HG02642 (cell line): Measurements from ENCODE around the gene NCKAP5L.

ENCODE experiments used
- ATAC-seq: cut with Tn5 transposase; IDR thresholded peaks from one replicate; pipeline ENCODE4 v1.9.1; 2021; ENCODE audit warnings: mild to moderate bottlenecking; ENCODE audit not compliant: unreplicated experiment, poor library complexity

NCKAP5L gene

DNA sequence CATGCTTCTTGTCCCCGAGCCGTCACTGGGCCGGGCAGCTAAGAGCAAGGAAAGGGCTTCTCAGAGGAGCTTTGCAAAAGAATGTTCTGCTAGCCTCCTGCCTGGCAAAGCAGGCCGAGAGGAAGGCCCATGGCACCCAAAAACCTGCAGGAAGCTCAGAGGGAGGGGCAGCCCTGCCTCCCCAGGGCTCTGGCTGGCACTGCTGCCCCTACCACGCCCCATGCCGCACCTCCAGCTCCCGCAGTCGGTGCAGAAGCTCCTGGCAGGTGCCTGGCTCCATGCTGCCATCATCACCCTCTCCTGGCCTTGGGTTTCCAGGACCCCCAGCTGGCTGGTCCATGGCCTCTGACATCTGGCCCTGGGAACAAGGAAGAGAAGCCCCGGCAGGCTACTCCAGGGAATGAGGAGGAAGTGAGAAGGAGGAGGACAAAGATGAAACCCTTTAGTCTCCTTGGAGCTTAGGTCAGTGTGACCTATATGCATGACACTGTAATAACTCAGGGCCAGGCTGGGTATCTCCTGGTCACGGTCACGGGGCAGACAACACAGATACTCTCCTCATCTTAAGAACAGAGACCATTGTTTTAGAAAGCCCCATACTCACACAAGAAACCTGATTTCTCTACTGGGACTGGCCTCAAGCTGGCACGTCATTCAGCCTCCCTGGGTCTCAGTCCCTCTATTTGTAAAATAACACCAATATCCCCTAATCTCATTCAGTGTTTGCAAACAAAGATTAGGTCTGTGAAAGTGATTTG lies 24.3 kb downstream of the NCKAP5L start:
- ATAC-seq, result no peak

DNA sequence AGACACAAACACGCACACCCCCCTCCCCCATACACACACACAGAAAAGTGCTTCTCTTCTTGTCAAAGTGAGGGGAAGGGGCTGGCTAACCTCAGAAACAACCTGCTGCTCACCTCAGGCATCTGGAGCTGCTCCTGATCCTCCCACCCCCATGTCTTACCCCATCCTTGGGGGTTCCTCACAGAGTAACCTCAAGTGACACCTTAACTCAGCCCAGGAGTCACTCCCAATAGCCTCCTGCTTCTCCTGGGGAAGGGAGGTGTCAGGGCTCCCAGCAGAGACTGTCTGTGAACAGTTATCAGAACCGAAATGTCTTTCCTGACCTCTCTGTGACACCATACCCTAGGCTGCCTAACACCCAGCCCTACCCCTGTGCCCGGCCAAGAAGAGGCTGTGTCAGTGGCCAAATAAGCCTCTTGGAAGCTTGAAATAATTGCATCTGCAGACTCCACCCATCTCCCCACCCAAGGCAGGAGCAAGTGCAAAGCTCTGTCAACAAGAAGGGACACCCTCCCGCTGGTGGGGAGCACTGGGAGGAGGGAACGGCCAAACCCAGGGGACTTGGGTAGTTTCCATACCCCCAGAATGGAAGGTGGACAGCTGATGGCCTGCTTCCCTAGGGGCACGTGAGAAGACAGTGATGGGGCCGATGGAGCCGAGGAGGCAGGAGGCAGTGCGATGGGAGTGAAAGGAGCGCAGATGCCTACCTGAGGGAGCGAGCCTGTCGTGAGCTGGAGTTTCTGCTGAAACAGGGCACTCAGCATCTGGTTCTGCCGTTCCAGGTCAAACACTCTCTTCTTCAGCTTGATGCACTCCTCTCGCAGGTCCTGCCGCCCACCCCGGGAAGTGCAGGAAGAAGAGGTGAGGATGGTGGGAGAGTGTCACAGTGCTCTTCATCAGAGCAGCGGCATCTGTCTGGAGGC lies 26.8 kb downstream of the NCKAP5L start:
- ATAC-seq, result no peak

DNA sequence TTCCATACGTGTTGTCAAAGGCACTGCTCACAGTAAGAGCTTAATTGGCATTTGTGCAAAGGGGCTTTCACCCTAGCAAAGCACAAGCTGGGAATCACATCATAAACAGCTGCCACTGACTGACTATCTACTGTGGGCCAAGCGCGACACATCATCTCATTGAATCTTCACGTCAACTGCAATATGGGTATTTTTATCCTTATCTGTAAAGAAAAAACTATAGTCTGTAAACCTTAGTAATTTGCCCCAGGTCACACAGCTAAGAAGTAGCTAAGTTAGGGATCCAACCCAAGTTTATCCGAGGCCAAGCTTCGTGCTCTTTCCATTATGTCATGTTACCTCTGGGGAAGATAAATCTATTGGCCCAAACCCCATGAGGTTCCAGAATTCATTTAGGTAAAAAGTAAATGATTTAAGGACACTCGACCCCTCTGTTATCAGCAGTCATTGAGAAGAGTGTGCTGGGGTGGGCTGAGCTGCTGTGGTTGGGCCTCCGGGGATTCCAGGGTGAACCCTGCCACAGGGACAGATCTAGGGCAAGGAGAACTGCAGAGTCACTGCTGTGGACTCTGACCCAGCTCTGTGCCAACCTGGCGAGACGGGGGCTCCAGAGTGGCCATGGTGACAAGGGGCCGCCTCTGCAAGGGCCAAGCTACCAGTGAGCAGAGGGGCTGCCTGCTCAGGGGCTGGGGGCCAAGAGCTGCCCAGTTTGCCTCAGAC lies 27.6 kb downstream of the NCKAP5L start:
- no peak for ATAC-seq

DNA sequence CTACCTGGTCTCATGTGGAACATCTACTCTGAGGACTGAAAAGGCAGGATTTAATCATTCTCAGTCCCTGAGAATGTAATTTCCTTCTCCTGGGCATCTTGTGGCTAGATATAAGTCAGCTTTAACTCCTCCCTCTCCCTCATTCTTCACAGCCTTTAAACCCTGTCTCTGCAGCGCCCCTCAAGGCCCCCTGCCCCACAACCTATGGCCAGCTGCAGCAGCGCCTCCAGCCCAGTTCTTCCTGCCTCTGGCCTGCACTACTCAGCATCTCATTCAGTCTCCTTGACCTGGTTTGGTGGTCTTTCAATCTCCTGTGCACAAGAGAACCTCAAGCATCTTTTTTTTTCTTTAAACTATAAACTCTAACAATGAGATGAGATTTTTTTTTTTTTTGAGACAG lies 29.3 kb downstream of the NCKAP5L start:
- ATAC-seq, result no peak

DNA sequence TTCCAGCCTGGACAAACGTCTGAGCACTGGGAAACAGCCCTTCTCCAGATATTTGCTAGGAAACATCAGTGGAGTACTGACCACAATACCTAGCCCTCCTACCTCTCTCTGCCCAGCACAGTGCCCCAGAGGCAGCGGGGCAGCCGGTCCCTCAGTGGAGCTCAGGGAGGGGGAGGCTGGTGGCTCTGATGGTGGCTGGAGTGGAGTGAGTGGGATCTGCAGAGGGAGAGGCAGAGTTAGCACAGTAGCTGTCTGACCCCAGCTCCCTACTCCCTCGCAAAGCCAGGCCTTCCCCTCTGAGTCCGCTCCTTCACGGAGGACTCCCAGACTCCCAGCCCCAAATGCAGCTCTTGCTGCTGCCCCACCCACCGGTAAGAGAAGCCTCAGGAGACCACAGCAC lies 30.0 kb downstream of the NCKAP5L start:
- ATAC-seq, result no peak

DNA sequence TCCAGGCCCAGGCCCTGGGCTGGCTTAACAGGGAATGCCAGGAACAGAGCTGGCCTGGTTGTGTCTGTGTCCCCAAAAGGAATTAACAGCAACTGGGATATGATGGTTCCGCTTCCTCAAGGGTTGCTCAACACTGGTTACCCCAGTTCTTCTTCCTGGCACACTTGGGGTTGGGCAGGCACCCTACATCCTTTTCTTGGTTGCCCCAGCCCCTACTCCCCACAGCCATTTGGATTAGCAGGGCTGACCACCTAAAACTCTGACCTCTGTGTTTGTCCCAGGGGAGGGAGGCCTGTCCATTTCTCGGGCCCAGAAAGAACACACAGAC lies 30.8 kb downstream of the NCKAP5L start:
- ATAC-seq, result no peak

DNA sequence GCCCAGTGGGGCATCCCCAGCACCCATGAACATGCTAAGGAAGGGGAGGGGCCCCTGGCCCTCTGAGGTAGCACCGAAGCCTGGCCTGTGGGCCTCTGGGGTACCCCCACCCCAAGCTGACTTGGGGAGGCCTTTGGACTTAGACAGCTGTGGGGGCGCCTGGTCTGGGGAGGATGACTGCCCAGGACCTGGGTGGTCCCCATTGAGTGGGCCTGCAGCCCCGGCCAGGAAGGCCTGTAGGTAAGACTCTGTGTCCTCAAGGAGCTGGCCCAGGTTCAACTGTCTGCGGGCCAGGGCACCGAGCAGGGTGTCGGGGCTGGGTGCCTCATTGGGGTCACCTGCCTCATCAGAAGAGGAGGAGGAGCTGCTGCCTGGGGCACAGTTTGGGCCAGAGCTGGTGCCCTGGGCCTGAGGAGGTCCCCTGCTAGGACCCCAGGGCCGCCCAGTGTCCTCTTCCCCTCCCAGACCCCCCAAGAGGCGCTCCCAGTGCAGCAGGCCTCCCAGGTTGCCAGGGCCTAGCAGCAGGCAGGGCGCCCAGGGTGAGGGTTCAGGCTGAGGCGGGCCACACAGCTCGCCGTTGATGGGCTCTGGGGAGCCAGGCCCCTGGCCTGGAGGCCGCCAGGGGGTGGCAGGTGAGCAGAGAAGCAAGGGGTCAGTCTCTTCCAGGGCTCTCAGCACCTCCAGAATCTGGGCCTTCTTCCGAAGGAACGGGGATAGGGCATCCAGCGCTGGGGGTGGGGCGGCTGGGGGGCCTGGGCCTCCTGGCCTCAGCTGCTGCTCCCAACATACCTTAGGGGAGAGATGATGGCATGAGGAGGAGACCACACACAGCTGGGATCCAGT lies 31.4 kb downstream of the NCKAP5L start:
- ATAC-seq, result no peak

DNA sequence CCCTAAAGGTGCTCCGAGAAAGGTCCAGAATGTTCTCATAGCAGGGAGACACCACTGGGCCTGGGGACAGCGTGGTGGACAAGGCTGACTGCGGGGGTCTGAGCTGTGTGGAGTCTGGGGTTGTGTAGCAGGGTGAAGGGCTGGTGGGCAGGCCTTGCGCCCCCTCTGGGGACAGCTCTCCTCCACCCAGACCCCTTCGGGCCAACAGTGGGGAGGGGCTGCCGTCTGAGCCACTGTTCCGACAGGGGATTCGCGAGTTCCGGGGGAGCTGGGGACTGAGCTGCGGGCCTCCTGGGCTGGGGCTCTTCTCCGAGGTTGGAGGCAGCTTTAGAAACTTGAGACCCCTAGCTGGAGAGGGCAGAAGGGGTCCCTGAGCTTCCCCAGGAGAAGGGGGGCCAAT lies 32.1 kb downstream of the NCKAP5L start:
- ATAC-seq, result no peak

DNA sequence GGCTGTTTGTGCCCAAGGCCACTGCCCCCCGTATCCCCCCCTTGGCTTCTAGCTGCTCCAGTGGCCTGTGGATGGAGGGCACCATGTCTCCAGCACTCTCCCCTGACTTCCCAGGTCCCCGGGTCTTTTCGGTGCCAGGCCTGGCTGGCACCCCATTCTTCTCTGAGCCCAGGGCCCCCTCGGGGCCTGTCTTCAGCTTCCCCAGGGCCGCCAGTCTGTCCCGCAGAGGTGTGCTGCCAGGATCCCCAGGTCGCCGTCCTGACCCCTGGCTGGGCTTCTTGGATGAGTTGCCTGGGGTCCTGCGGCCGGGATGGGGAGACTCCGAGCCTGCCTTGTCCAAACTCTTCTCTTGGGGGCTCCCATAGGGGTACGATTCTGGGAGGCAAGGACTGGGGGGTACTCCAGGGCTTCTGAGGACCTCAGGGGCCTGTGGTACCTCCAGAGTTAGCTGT lies 32.5 kb downstream of the NCKAP5L start:
- no peak for ATAC-seq

DNA sequence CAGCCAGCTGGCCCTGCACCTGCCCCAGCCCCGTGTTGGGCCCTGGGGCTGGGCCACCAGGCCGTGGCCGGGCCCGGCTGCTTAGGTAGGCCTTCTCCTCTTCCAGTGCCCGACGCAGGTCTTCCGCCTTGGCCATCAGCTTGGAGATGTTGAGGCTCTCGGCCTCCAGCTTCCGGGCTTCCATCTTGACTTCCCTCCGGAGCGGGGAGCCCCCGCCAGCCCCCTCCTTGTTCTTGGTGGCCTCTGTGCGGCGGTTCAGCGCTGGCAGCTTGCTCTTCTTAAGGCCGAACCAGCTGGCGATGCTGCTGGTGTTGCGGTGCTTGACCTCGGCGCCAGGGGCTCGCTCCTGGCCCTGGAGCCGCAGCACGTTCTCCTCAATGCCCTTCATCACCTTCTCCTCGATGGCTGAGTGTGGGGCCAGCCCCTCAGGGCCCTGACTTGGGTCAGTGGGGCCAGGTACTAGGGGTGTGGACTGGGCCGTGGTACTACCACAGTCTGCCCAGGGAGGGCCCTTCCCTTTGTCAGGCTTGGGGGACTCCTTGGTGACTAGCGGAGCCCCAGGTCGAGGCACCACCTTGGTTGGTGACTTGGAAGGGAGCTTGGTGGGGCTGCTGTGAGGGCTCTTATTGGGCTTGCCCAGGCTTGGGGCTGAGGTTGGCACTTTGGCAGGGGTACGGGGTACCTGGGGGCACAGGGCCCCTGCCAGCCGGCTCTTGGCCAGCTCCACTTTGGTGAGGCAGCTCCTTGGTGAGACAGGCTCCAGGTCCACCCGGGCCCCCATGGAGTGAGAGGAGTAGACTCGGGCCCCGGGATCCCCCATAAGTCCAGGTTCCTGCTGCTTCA lies 33.2 kb downstream of the NCKAP5L start:
- no peak for ATAC-seq

DNA sequence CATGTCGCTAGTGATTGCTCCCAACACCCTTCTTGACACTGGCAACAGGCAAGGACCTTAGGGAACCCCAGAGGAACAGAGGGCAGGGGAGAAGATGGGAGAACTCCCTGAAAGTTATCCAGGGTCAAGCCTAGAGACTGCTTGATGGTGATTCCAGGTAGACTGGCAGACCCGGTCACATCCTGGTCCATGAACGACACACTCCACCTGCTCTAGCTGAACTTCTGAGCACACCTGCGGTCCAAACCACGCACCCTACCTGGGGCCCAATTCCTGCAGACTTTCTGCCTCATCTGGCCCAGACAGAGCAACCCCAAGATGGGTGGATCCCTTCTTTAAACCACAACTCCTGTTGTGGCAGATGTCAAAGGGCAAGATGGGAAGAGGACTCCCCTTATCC lies 34.2 kb downstream of the NCKAP5L start:
- no peak for ATAC-seq

DNA sequence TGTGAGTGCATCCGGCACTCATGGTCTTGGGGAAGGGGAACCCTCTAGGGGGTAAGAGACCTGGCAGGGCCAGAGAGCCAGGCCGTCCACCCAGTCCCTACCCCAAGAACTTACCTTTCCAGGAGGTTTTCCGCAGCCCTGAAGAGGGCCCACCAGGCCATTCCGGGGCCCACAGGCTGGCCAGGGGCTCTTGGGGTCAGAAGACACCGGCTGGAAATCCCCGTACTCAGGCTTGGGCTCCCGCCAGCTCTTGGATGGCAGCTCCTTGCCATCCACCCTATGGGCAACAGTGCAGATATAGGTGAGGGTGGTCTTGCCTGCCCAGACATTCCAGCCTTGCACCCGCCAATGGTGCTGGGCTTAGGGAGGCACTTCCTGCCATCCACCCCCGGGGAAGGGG lies 34.6 kb downstream of the NCKAP5L start:
- ATAC-seq, result no peak

DNA sequence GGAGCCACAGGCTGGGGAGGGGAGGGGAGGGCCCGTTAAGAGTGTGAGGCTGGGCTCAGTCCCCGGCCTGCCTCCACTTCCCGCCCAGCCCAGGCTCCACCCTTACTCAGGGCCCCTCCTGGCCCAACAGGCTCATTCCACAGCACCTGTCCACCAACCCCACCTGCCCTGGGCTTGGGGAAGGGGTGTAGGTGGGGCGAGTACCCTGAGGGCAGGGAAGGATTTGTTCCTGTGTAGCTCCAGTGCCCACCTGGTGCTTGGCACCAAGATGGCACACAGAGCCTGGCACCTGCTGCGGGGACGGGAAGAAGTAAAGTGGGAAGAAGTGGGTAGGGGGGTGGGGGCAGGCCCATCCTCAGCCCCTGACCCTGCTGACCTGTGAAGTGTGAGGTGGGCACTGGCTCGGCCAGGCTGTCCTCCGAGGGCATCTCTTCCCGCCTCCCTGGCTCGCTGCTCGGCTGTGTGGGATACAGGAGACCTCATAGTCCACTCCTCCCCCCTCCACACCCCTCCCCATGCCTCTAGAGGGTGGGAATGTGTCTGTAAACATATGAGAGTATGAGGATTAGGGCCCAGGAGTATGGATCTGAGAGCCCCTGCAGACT lies 35.1 kb downstream of the NCKAP5L start:
- ATAC-seq, result no peak

DNA sequence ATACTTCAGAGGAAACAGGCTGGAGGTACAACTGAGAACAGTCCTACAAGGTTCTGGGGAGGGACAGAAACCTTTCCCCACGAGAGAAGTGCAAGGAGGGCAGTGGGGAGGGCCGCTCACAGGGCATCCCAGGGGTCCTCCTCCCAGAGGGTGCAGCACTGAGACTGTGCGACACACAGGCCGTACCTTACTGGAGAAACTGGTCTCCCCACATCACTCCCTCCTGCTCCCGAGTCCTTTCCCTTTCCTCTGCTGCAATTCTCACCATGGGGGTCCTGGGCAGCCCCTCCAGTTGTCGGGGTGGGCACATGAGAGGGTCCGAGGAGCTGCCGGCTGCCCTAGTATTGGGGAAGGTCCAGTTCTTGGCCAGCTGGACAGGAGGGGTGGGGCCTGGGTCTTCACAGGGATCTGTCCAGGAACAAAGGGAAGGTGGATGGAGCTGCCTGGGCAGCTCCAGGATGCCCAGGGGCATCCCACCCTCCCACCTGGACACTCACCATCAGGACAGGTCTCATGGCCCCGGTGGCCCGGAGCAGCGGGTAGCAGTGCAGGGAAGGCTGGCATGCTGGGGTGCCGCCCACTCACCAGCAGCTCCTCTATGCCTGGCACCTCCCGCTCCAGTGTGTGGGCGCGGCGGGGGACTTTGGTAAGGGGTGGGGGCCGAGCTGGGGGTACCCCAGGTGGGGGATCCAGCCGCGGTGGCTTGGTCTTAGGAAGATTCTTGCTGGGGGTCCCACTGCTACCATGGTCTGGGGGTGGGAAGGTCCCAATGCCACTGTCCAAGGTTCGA lies 35.8 kb downstream of the NCKAP5L start:
- ATAC-seq, result no peak

DNA sequence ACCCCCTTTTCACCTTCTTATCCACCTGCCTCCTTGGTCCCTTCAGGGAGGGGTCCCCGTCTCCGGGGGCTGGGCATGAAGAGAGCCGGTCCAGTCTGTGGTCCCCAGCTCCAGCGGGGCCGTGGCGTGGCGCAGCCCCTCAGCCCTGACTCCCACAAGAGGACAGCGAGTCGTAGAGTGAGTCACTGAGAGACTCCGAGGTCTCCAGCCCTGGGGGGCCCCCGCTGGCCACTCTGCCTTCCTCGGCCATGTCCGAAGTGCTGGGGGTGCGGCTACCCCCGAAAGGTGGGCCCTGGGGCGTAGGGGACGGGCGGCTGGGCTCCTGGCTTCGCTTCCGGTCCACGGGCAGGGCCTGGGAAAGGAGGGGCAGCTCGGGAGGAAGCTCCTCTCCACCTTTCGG lies 36.5 kb downstream of the NCKAP5L start:
- ATAC-seq, result no peak

DNA sequence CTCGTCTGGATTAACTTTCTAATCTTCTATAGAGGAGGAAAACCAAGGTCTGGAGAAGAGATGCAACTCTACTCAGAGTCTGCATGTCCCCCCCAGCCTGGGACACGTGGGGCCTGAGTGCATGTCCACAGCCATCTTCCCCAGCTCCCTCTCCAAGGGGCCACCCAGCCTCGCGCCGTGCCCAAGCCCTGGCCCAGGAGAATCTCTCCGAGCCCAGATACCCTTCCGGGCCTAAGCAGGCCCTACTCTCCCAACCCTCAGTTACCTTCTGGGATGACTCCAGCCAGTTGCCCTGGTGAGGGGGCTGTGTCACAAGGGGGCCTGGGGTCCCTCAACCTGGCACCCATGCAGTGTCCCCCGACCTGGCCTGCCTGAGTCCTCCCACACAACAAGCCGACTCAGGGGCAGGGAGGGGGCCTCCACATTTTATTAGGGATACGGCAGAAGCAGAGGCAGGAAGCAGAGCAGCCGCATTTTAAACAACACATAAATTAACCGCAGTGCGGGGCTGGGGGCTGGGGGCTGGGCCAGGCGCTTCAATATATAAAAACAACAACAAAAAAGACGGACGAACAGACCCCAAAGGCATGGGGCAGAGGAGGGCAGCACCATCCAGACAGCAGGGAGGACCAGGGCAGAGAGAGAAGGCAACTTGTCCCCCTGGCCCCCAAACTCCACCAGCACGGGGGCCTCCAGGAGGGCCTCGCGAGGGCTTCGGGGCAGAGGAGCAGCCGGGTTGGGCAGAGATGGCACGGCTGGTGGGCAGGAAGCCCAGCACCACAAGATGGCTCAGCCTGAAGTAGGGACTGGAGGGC lies 37.3 kb downstream of the NCKAP5L start:
- no peak for ATAC-seq

DNA sequence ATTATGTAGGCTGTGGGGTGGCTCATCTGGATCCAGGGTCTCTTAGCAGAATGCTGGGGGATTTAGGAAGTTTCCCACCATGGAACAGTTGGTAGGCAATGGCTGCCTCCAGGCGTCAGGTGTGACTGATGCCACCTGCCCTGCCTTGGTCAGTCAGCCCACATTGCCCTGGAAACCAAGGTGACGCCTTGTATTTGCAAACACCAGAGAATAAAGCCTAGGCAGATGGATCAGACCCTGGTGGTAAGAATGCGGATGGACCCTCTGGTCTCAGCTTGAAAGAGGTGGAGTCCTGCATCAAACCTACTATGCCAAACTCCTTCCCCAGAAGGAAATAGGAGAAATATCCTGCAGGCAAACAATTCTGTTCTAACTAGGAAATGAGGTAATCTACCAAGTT lies 38.2 kb downstream of the NCKAP5L start:
- ATAC-seq, result no peak
